ENCODE measurements around the gene SLCO3A1. TPM values are rescaled to one million over a fixed set of nuclear protein-coding genes. Genes with fewer than 3 reads are reported as not detected.

The SLCO3A1 gene
- 1.7 TPM for total RNA-seq
- polyA plus RNA-seq (ENCODE audit: insufficient read depth in 1 of 8, insufficient read length in 8 of 8, low replicate concordance in 1 of 8): 1 to 10 TPM; 3.0 to 8.6 (median 4.9) TPM
- long read RNA-seq, donor 1, full-length matches to known transcripts: 1 of 1 reads
- long read RNA-seq, donor 1, partial matches to known transcripts: 0 of 1 reads
- long read RNA-seq, donor 1, other reads (novel, unspliced or antisense): 0 of 1 reads
- long read RNA-seq, donor 2: 0 reads
- long read RNA-seq, donor 3: 0 reads
- long read RNA-seq, donor 4, full-length matches to known transcripts: 2 of 2 reads
- long read RNA-seq, donor 4, partial matches to known transcripts: 0 of 2 reads
- long read RNA-seq, donor 4, other reads (novel, unspliced or antisense): 0 of 2 reads
- long read RNA-seq, donor 5, full-length matches to known transcripts: 1 of 1 reads
- long read RNA-seq, donor 5, partial matches to known transcripts: 0 of 1 reads
- long read RNA-seq, donor 5, other reads (novel, unspliced or antisense): 0 of 1 reads
- long read RNA-seq, donor 6, full-length matches to known transcripts: 2 of 2 reads
- long read RNA-seq, donor 6, partial matches to known transcripts: 0 of 2 reads
- long read RNA-seq, donor 6, other reads (novel, unspliced or antisense): 0 of 2 reads
- long read RNA-seq, donor 7, full-length matches to known transcripts: 1 of 1 reads
- long read RNA-seq, donor 7, partial matches to known transcripts: 0 of 1 reads
- long read RNA-seq, donor 7, other reads (novel, unspliced or antisense): 0 of 1 reads
- long read RNA-seq, donor 8, partial matches to known transcripts: 0 of 1 reads
- long read RNA-seq, donor 8, other reads (novel, unspliced or antisense): 0 of 1 reads
- long read RNA-seq, donor 9, partial matches to known transcripts: 0 of 4 reads
- long read RNA-seq, donor 9, other reads (novel, unspliced or antisense): 0 of 4 reads
- long read RNA-seq, donor 10, partial matches to known transcripts: 0 of 3 reads
- long read RNA-seq, donor 10, other reads (novel, unspliced or antisense): 0 of 3 reads
- long read RNA-seq, donor 11, partial matches to known transcripts: 0 of 1 reads
- long read RNA-seq, donor 11, other reads (novel, unspliced or antisense): 0 of 1 reads

- H3K4me3 ChIP-seq (ENCODE audit: low read length): peak within 1 kb of the TSS; percentile 63
- peaks cover 28% of the 10 kb centered on the region for H3K27me3 ChIP-seq (ENCODE audit: control insufficient read depth, insufficient read depth, low read length)
- peaks cover 25% of the 10 kb centered on the region for H3K4me1 ChIP-seq (ENCODE audit: control insufficient read depth, insufficient read depth, low read length)
- no peaks in the 10 kb centered on the region for H3K9me3 ChIP-seq (replicated peaks; ENCODE audit: control insufficient read depth, low read depth, low read length)
- peak; percentile 84 for DNase-seq
- peak within 1 kb of the TSS; percentile 81 for H3K27ac ChIP-seq (ENCODE audit: low read length)
- H3K36me3 ChIP-seq (ENCODE audit: control insufficient read depth, insufficient read depth, low read length): no peaks in the 10 kb centered on the region
- WGBS (ENCODE audit: insufficient coverage): 2% methylated on average over 63 of the region's 67 CpGs
Measured at GRCh38 chr15:91853511-91853947, at the start of gene SLCO3A1. TSS of gene SLCO3A1 (plus strand) at chr15:91853708.

- no peaks in the 10 kb centered on the region for H3K4me1 ChIP-seq (ENCODE audit: control insufficient read depth, insufficient read depth, low read length)
- peaks cover 4% of the 10 kb centered on the region for H3K27me3 ChIP-seq (ENCODE audit: control insufficient read depth, insufficient read depth, low read length)
- no peak overlapping the region for H3K27ac ChIP-seq (ENCODE audit: low read length)
- no peak for DNase-seq
- no peak overlapping the region for H3K4me3 ChIP-seq (ENCODE audit: low read length)
- WGBS (ENCODE audit: insufficient coverage): 83% methylated on average over 1 of the region's 6 CpGs
- no peaks in the 10 kb centered on the region for H3K36me3 ChIP-seq (ENCODE audit: control insufficient read depth, insufficient read depth, low read length)
- H3K9me3 ChIP-seq (replicated peaks; ENCODE audit: control insufficient read depth, low read depth, low read length): no peaks in the 10 kb centered on the region
Measured at GRCh38 chr15:91807122-91807521, 46.4 kb upstream of the SLCO3A1 start.

- peaks cover 8% of the 10 kb centered on the region for H3K9me3 ChIP-seq (replicated peaks; ENCODE audit: control insufficient read depth, low read depth, low read length)
- no peak for DNase-seq
- no peaks in the 10 kb centered on the region for H3K27me3 ChIP-seq (ENCODE audit: control insufficient read depth, insufficient read depth, low read length)
- H3K4me1 ChIP-seq (ENCODE audit: control insufficient read depth, insufficient read depth, low read length): no peaks in the 10 kb centered on the region
- no peak overlapping the region for H3K4me3 ChIP-seq (ENCODE audit: low read length)
- no peaks in the 10 kb centered on the region for H3K36me3 ChIP-seq (ENCODE audit: control insufficient read depth, insufficient read depth, low read length)
- no CpG with 5 or more reads among the region's 2 CpGs for WGBS (ENCODE audit: insufficient coverage)
- no peak overlapping the region for H3K27ac ChIP-seq (ENCODE audit: low read length)
Measured at GRCh38 chr15:91813924-91814323, 39.6 kb upstream of the SLCO3A1 start.

GRCh38 chr15:91816942-91817341 lies 36.6 kb upstream of the SLCO3A1 start:
- WGBS (ENCODE audit: insufficient coverage): no CpG with 5 or more reads among the region's 3 CpGs
- no peak overlapping the region for H3K27ac ChIP-seq (ENCODE audit: low read length)
- no peaks in the 10 kb centered on the region for H3K4me1 ChIP-seq (ENCODE audit: control insufficient read depth, insufficient read depth, low read length)
- H3K9me3 ChIP-seq (replicated peaks; ENCODE audit: control insufficient read depth, low read depth, low read length): peaks cover 8% of the 10 kb centered on the region
- no peaks in the 10 kb centered on the region for H3K36me3 ChIP-seq (ENCODE audit: control insufficient read depth, insufficient read depth, low read length)
- H3K27me3 ChIP-seq (ENCODE audit: control insufficient read depth, insufficient read depth, low read length): no peaks in the 10 kb centered on the region
- DNase-seq: no peak
- H3K4me3 ChIP-seq (ENCODE audit: low read length): no peak overlapping the region

GRCh38 chr15:91821458-91821857 lies 32.0 kb upstream of the SLCO3A1 start:
- no peak overlapping the region for H3K27ac ChIP-seq (ENCODE audit: low read length)
- H3K9me3 ChIP-seq (replicated peaks; ENCODE audit: control insufficient read depth, low read depth, low read length): no peaks in the 10 kb centered on the region
- H3K4me3 ChIP-seq (ENCODE audit: low read length): no peak overlapping the region
- no peak for DNase-seq
- 63% methylated on average over 1 of the region's 5 CpGs for WGBS (ENCODE audit: insufficient coverage)
- H3K27me3 ChIP-seq (ENCODE audit: control insufficient read depth, insufficient read depth, low read length): no peaks in the 10 kb centered on the region
- no peaks in the 10 kb centered on the region for H3K36me3 ChIP-seq (ENCODE audit: control insufficient read depth, insufficient read depth, low read length)
- H3K4me1 ChIP-seq (ENCODE audit: control insufficient read depth, insufficient read depth, low read length): no peaks in the 10 kb centered on the region

GRCh38 chr15:91824256-91824655 lies 29.3 kb upstream of the SLCO3A1 start:
- peak; percentile 33 for DNase-seq
- Histone ChIP-seq H3K9me3 (replicated peaks; ENCODE audit: control insufficient read depth, low read depth, low read length) (no peaks in the 10 kb centered on the region), H3K36me3 (ENCODE audit: control insufficient read depth, insufficient read depth, low read length) (no peaks in the 10 kb centered on the region), H3K4me3 (ENCODE audit: low read length) (no peak overlapping the region), H3K27ac (ENCODE audit: low read length) (no peak overlapping the region), H3K4me1 (ENCODE audit: control insufficient read depth, insufficient read depth, low read length) (no peaks in the 10 kb centered on the region), H3K27me3 (ENCODE audit: control insufficient read depth, insufficient read depth, low read length) (no peaks in the 10 kb centered on the region)
- no CpG with 5 or more reads among the region's 3 CpGs for WGBS (ENCODE audit: insufficient coverage)

- no peak overlapping the region for H3K4me3 ChIP-seq (ENCODE audit: low read length)
- H3K27ac ChIP-seq (ENCODE audit: low read length): no peak overlapping the region
- H3K27me3 ChIP-seq (ENCODE audit: control insufficient read depth, insufficient read depth, low read length): no peaks in the 10 kb centered on the region
- H3K4me1 ChIP-seq (ENCODE audit: control insufficient read depth, insufficient read depth, low read length): no peaks in the 10 kb centered on the region
- no peaks in the 10 kb centered on the region for H3K9me3 ChIP-seq (replicated peaks; ENCODE audit: control insufficient read depth, low read depth, low read length)
- no CpG with 5 or more reads among the region's 5 CpGs for WGBS (ENCODE audit: insufficient coverage)
- no peaks in the 10 kb centered on the region for H3K36me3 ChIP-seq (ENCODE audit: control insufficient read depth, insufficient read depth, low read length)
- DNase-seq: no peak
Measured at GRCh38 chr15:91826443-91826842, 27.1 kb upstream of the SLCO3A1 start.

GRCh38 chr15:91833056-91833455 lies 20.5 kb upstream of the SLCO3A1 start:
- Histone ChIP-seq H3K27me3 (ENCODE audit: control insufficient read depth, insufficient read depth, low read length) (no peaks in the 10 kb centered on the region), H3K27ac (ENCODE audit: low read length) (no peak overlapping the region), H3K36me3 (ENCODE audit: control insufficient read depth, insufficient read depth, low read length) (no peaks in the 10 kb centered on the region), H3K4me1 (ENCODE audit: control insufficient read depth, insufficient read depth, low read length) (no peaks in the 10 kb centered on the region), H3K9me3 (replicated peaks; ENCODE audit: control insufficient read depth, low read depth, low read length) (no peaks in the 10 kb centered on the region), H3K4me3 (ENCODE audit: low read length) (no peak overlapping the region)
- whole genome bisulfite sequencing (ENCODE audit: insufficient coverage): no CpG with 5 or more reads among the region's 2 CpGs
- DNase-seq: no peak

GRCh38 chr15:91839867-91840266 lies 13.6 kb upstream of the SLCO3A1 start:
- Histone ChIP-seq H3K4me1 (ENCODE audit: control insufficient read depth, insufficient read depth, low read length) (no peaks in the 10 kb centered on the region), H3K27me3 (ENCODE audit: control insufficient read depth, insufficient read depth, low read length) (no peaks in the 10 kb centered on the region), H3K27ac (ENCODE audit: low read length) (no peak overlapping the region), H3K9me3 (replicated peaks; ENCODE audit: control insufficient read depth, low read depth, low read length) (peaks cover 2% of the 10 kb centered on the region), H3K36me3 (ENCODE audit: control insufficient read depth, insufficient read depth, low read length) (no peaks in the 10 kb centered on the region), H3K4me3 (ENCODE audit: low read length) (no peak overlapping the region)
- 100% methylated on average over 1 of the region's 6 CpGs for WGBS (ENCODE audit: insufficient coverage)
- no peak for DNase-seq

GRCh38 chr15:91841861-91842260 lies 11.6 kb upstream of the SLCO3A1 start:
- Histone ChIP-seq H3K36me3 (ENCODE audit: control insufficient read depth, insufficient read depth, low read length) (no peaks in the 10 kb centered on the region), H3K4me3 (ENCODE audit: low read length) (no peak overlapping the region), H3K27me3 (ENCODE audit: control insufficient read depth, insufficient read depth, low read length) (peaks cover 5% of the 10 kb centered on the region), H3K4me1 (ENCODE audit: control insufficient read depth, insufficient read depth, low read length) (no peaks in the 10 kb centered on the region), H3K27ac (ENCODE audit: low read length) (no peak overlapping the region), H3K9me3 (replicated peaks; ENCODE audit: control insufficient read depth, low read depth, low read length) (peaks cover 2% of the 10 kb centered on the region)
- WGBS (ENCODE audit: insufficient coverage): no CpG with 5 or more reads among the region's 3 CpGs
- DNase-seq: no peak
